Transverse colon (tissue), 4 donors: ENCODE measurements around the gene NCDN. TPM values are rescaled to one million over a fixed set of nuclear protein-coding genes. Genes with fewer than 3 reads are reported as not detected.

Source experiments
- DNase-seq: peaks from one replicate; pipeline ENCODE4 v3.0.0-alpha.2; 2019
- H3K27ac ChIP-seq, 4 donors: fragments of 200-600 bp; sonication (generic); 2 replicates each; pipeline ENCODE4 v1.5.1; 2016 to 2018; ENCODE audit warnings: inconsistent platforms in 4 of 4
- H3K27me3 ChIP-seq: fragments of 200-600 bp; sonication (generic); 2 replicates; pipeline ENCODE4 v1.5.1; 2017; ENCODE audit warnings: inconsistent platforms
- H3K36me3 ChIP-seq, 4 donors: fragments of 200-600 bp; sonication (generic); 2 replicates each; pipeline ENCODE4 v1.5.1; 2017 to 2019; ENCODE audit warnings: inconsistent platforms in 4 of 4
- H3K4me1 ChIP-seq, 4 donors: fragments of 200-600 bp; sonication (generic); 2 replicates each; pipeline ENCODE4 v1.5.1; 2017 to 2020; ENCODE audit warnings: inconsistent platforms in 4 of 4
- H3K4me3 ChIP-seq, 4 donors: fragments of 200-600 bp; sonication (generic); 1 replicate in 1 of 4; 2 replicates in 3 of 4; pipeline versions ENCODE4 v1.5.1 to v1.6.1; 2017 to 2019; ENCODE audit warnings: inconsistent platforms in 4 of 4
- H3K9me3 ChIP-seq, 2 donors: fragments of 200-600 bp; sonication (generic); 2 replicates each; pipeline ENCODE4 v1.5.1; 2017 to 2019; ENCODE audit warnings: inconsistent platforms in 2 of 2
- CTCF ChIP-seq, 5 experiments: fragments of 200-600 bp in 3 of 5; fragments of 450-650 bp in 2 of 5; sonication (generic) in 3 of 5; IDR thresholded peaks; 1 replicate in 2 of 5; 2 replicates in 3 of 5; pipeline ENCODE4 v1.5.1; 2016 to 2017; ENCODE audit warnings: antibody characterized with exemption in 5 of 5, inconsistent platforms in 3 of 5, mild to moderate bottlenecking in 2 of 5, moderate library complexity in 1 of 5
- EP300 ChIP-seq: sonication (generic); formaldehyde crosslinking; IDR thresholded peaks from one replicate; pipeline ENCODE4 v1.6.1; 2017; ENCODE audit warnings: antibody characterized with exemption, low read depth
- POLR2A ChIP-seq: fragments of 450-650 bp; IDR thresholded peaks from one replicate; pipeline ENCODE4 v1.6.1; 2016; ENCODE audit warnings: antibody characterized with exemption, mild to moderate bottlenecking, moderate library complexity
- POLR2AphosphoS5 ChIP-seq, 3 donors: sonication (generic); formaldehyde crosslinking; IDR thresholded peaks; one replicate each; pipeline ENCODE4 v1.6.1; 2016; ENCODE audit warnings: antibody characterized with exemption in 3 of 3
- WGBS, 2 donors: methylation state at CpG; one replicate each; pipeline ENCODE4 v1.1.5; 2018; ENCODE audit warnings: low coverage in 1 of 2; 5-methylcytosine and 5-hydroxymethylcytosine counted together
- in situ Hi-C, 4 donors: fragments of 200-750 bp; cut with MboI; loops; one replicate each; pipeline versions ENCODE4 v1.15.0 to v1.15.1; 2017; ENCODE audit warnings: low sequenced_read_pairs in 3 of 4, low pct_ligation_motif_present in 1 of 4, low pct_unique_long_range_greater_than_20kb in 1 of 4
- intact Hi-C: fragments of 100-400 bp; cut with DNase I; formaldehyde crosslinking; loops from one replicate; pipeline ENCODE4 v1.15.1; 2023; ENCODE audit warnings: low total_unique reads
- total RNA-seq, 4 donors: library from RNA; depleted of rRNA; stranded (reverse); fragments of >200 nt; gene quantifications; one replicate each; pipeline ENCODE4 v1.1.0, GENCODE V29; 2016

The NCDN gene
- total RNA-seq, 4 donors from 2014 or later = 6.7 to 11.3 (median 9.5) TPM

- Histone ChIP-seq H3K4me1 (peaks cover 0 to 15% (median 12%) of the 10 kb centered on the region in 4 donors), H3K27ac (no peak overlapping the region), H3K9me3 (no peaks in the 10 kb centered on the region), H3K27me3 (peaks cover 42% of the 10 kb centered on the region), H3K36me3 (no peaks in the 10 kb centered on the region), H3K4me3 (no peak overlapping the region)
- no peak for TF ChIP-seq EP300
- no peak for TF ChIP-seq POLR2A
- no peak for TF ChIP-seq POLR2AphosphoS5 (IDR thresholded peaks at IDR 0.05)
- no peak for TF ChIP-seq CTCF (IDR thresholded peaks at IDR 0.05)
- in situ Hi-C loops (loop anchor here (5.0 to 25.0 kb wide), 8 partner anchors 108 to 383 kb away; partner anchors contain the start of genes SFPQ (in 2 of the 4) and C1orf216 (in 1 of the 4)), intact Hi-C loops (loop anchor here (2.0 to 5.0 kb wide), 2 partner anchors 157 to 207 kb away; no protein-coding TSS in a partner anchor)
- DNase-seq = no peak
- 65 to 75% methylated on average over 1 of the region's 1 CpG for WGBS, 2 donors
Measured at GRCh38 chr1:35569936-35570335, 12.3 kb downstream of the NCDN start.

- no peaks in the 10 kb centered on the region for H3K9me3 ChIP-seq
- in situ Hi-C loops = loop anchor here in 3 of 4 donors (5.0 to 25.0 kb wide), 3 partner anchors 108 to 383 kb away; partner anchors contain the start of genes SFPQ (in 2 of the 3) and C1orf216 (in 1 of the 3)
- intact Hi-C loops = no loop called here
- no peaks in the 10 kb centered on the region for H3K36me3 ChIP-seq
- H3K27ac ChIP-seq = no peak overlapping the region
- no peak for DNase-seq
- H3K4me3 ChIP-seq = no peak overlapping the region
- H3K4me1 ChIP-seq = peaks cover 0 to 15% (median 12%) of the 10 kb centered on the region in 4 donors
- peaks cover 49% of the 10 kb centered on the region for H3K27me3 ChIP-seq
- 77 to 86% methylated on average over 5 to 10 of the region's 10 CpGs for WGBS, 2 donors
- TF ChIP-seq CTCF (IDR thresholded peaks at IDR 0.05) (no peak), POLR2AphosphoS5 (IDR thresholded peaks at IDR 0.05) (no peak), POLR2A (no peak), EP300 (no peak)
Measured at GRCh38 chr1:35570589-35571137, 13.1 kb downstream of the NCDN start.

- Histone ChIP-seq H3K4me3 (no peak overlapping the region), H3K27ac (no peak overlapping the region), H3K27me3 (peaks cover 55% of the 10 kb centered on the region), H3K36me3 (no peaks in the 10 kb centered on the region), H3K9me3 (no peaks in the 10 kb centered on the region), H3K4me1 (peaks cover 0 to 15% (median 12%) of the 10 kb centered on the region in 4 donors)
- TF ChIP-seq POLR2A = no peak
- no peak for TF ChIP-seq POLR2AphosphoS5 (IDR thresholded peaks at IDR 0.05)
- TF ChIP-seq EP300 = no peak
- no peak for TF ChIP-seq CTCF (IDR thresholded peaks at IDR 0.05)
- 88 to 93% methylated on average over 3 to 8 of the region's 8 CpGs for WGBS, 2 donors
- in situ Hi-C loops (loop anchor here in 3 of 4 donors (5.0 to 25.0 kb wide), 3 partner anchors 109 to 384 kb away; partner anchors contain the start of genes SFPQ (in 2 of the 3) and C1orf216 (in 1 of the 3)), intact Hi-C loops (no loop called here)
- no peak for DNase-seq
Measured at GRCh38 chr1:35571263-35571662, 13.7 kb downstream of the NCDN start.

GRCh38 chr1:35572296-35572695 is 14.7 kb downstream of the NCDN start:
- H3K9me3 ChIP-seq = no peaks in the 10 kb centered on the region
- TF ChIP-seq CTCF (IDR thresholded peaks at IDR 0.05) (no peak), EP300 (no peak), POLR2AphosphoS5 (IDR thresholded peaks at IDR 0.05) (no peak), POLR2A (no peak)
- 91% methylated on average over 2 of the region's 2 CpGs; no CpG with 5 or more reads in 1 of the 2 donors for WGBS, 2 donors
- in situ Hi-C loops (loop anchor here in 3 of 4 donors (5.0 to 25.0 kb wide), 3 partner anchors 110 to 385 kb away; partner anchors contain the start of genes SFPQ (in 2 of the 3) and C1orf216 (in 1 of the 3)), intact Hi-C loops (no loop called here)
- no peak overlapping the region for H3K4me3 ChIP-seq
- peaks cover 0 to 23% (median 15%) of the 10 kb centered on the region in 4 donors for H3K4me1 ChIP-seq
- H3K27ac ChIP-seq = no peak overlapping the region
- DNase-seq = no peak
- H3K27me3 ChIP-seq = peaks cover 65% of the 10 kb centered on the region
- no peaks in the 10 kb centered on the region for H3K36me3 ChIP-seq
